D721Med (cell line): Measurements from ENCODE around the gene HOXB8.

ENCODE experiments used
- DNase-seq: peaks from one replicate; pipeline ENCODE4 v3.0.0; 2011; ENCODE audit warnings: low spot score; ENCODE audit not compliant: insufficient read length
- FAIRE-seq: peaks from 2 replicates; lab custom pipeline; 2011; peaks lifted over from hg19 to GRCh38; lab: Jason Lieb, UNC
- TF ChIP-seq, protein P1 (sequence below): IDR thresholded peaks from 2 replicates; pipeline ENCODE4 v1.5.1; 2012; ENCODE audit warnings: mild to moderate bottlenecking, control low read depth; ENCODE audit not compliant: insufficient read depth; ENCODE audit errors: missing control alignments

The HOXB8 gene

DNA sequence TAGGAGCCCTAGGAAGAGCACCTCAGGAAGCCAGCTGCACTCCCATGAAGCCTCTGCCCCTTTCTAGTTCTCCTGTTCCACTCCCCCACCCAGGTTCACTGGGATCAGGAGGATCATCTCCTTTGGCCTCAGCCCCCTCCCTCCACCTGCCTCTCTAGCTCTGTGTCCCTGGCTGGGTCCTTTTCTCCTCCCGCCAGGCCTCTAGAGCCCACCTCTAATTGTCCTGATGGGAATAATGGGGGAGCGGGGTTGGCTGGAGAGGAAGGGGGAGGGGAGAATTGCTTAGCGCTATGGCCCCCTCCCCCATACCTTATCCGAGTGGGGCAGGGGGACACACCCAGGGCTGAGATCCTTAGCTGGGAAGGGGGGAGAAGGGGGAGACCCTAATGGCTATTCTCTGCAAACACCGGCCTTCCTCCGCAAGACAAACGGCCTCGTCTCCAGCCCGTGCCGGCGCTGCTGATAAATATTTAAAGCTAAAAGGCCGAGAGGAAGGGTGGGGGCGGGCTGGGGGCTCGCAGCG, 5.3 kb downstream of the HOXB8 start:
- TF ChIP-seq, protein P1, sequence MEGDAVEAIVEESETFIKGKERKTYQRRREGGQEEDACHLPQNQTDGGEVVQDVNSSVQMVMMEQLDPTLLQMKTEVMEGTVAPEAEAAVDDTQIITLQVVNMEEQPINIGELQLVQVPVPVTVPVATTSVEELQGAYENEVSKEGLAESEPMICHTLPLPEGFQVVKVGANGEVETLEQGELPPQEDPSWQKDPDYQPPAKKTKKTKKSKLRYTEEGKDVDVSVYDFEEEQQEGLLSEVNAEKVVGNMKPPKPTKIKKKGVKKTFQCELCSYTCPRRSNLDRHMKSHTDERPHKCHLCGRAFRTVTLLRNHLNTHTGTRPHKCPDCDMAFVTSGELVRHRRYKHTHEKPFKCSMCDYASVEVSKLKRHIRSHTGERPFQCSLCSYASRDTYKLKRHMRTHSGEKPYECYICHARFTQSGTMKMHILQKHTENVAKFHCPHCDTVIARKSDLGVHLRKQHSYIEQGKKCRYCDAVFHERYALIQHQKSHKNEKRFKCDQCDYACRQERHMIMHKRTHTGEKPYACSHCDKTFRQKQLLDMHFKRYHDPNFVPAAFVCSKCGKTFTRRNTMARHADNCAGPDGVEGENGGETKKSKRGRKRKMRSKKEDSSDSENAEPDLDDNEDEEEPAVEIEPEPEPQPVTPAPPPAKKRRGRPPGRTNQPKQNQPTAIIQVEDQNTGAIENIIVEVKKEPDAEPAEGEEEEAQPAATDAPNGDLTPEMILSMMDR: no peak
- no peak for FAIRE-seq

DNA sequence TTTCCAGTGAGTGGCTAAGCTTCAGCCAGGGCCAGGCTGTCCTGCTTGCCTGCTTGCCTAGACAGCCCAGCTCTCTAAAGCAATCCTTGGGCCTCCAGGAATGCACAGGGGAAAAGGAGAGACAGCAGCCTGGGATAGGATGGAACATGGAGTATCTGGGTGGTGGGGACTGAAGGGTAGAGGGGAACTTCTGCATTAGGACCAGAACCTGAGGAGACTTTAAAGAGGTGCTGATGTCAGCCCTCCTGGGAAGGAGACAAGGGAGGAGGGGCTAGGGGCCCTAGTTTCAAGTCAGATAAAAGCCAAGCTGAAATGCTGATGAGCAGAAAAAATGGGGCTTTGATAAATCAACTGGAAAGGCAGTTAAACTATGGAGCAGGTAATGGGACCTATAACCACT, 6.1 kb downstream of the HOXB8 start:
- TF ChIP-seq, protein P1: no peak
- DNase-seq: no peak
- FAIRE-seq: no peak

More for the DNA sequence above, 5.3 kb downstream of the HOXB8 start:
- no peak for DNase-seq

DNA sequence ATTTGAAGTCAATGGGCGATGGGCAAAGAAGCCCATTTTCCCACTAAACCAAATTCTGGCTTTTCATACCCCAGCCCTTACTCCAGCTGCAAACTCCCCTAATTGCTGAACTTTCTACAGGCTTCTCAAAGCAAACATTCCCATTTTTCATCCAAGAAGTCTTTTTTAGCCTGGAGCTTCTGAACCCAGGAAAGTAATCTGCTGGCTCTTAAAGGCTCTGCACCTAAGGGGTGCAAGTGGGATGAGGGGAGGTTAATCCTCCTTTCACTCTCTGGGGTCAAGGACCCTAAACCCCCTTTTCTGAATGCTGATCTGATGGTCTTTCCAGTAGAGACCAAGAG, 6.6 kb downstream of the HOXB8 start:
- DNase-seq (no peak), FAIRE-seq (no peak)
- TF ChIP-seq, protein P1: no peak

DNA sequence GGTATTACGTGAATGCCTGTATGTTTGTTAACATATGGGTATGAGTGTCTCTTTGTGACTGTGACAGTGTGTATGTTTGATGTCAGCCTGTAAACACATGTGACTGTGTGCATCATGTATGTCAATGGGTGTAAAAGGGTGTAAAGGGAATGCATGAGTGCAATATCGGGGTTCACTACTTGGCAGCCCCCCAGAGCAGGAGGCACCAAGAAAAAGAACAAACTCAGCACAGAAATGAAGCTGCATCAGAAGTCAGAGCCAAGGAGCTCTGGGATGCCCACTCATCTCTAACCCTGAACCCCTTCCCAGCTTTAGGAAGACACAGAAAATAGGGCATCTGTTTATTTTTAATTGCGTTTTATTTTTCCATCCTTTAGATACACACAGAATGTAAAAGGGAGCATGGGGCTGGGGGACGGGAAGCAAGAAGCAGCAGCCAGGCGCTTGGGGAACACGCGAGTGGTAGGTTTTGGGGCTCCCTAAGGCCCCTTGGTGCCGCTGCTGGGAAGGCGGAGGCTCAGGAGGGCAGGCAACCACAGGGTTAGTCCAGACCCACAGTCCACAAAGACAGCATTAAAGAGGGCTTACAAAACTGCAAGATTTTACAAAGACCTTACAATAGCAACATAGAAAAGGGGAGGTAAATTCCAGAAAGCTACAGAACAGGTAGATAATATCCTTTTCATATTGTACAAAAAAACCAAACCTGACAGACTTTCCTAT, 8.0 kb downstream of the HOXB8 start:
- DNase-seq: no peak
- TF ChIP-seq, protein P1: no peak
- FAIRE-seq: no peak

DNA sequence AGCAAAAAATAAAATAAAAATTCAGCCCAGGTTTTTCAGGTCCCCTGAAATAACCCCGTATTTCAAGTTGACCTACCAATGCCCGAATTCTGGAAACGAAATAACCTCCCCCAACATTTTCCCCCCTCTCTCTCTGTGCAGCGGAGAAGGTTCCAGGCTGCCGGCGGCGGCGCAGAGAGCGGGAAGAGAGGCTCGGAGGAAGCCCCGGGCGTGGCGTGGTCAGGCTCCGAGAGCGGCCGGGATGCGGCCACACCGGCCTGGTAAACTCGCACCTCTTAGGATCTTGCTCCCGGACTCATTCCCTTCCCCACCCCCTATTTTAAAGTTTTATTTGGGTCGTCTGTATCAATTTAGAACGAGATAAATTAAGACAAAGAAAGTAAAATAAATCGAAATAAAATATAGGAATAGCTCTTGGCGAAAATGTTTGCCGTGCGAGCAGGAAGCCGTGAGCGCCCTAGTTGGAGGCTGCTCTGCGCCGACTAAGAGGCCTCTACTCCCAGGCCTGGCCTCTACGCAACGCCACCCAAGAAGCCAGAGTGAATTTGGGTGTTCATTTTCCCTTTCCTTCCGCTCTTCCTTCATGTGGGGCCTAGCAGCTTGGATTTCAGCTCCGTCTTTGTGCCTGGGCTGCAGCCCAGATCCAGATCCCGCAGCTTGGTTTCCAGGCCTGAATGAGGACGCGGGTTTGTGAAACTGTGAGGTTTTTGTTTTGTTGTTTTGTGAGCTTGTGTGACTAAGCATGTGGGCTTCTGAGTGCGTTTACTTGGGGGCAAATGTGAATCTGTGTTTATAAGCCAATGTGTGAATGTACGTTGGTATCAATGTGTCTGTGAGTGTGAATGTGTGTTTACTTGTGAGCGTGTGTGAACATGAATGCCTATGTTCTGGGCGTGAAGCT, 8.9 kb downstream of the HOXB8 start:
- TF ChIP-seq, protein P1: no peak
- FAIRE-seq: no peak
- no peak for DNase-seq

DNA sequence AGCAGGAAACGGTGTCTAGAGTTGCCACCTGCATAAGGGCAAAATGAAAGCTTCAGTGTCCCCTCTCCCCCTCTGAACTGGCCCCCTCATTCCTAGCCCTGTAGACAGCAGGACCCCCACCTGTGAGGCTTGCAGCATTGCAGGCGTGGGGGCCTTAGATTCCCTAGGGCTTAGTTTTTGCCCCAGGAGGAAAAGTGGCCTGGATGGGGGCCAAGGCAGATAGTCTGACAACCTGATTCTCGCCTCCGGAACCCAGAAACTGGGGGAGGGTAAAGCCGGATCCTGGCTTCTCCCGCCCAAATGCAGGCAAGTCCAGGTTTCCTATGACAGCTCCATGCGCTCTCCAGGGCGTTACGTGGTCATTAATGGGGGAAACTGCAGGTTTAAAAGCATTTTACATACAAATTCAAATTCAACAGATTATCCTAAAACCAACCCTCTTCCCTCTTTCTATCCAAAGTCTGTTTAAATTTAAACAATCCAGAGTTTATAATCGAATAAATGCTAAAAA, 9.6 kb downstream of the HOXB8 start:
- DNase-seq (no peak), FAIRE-seq (no peak)
- TF ChIP-seq, protein P1: no peak
